Left ventricle myocardium inferior (tissue), 1 donor: ENCODE measurements around the gene ATG101. TPM values are rescaled to one million over a fixed set of nuclear protein-coding genes. Genes with fewer than 3 reads are reported as not detected.
A peak's percentile ranks its signal among the peaks of the same experiment; 100 is the strongest.

Source experiments
- DNase-seq: peaks from one replicate; pipeline ENCODE4 v3.0.0-alpha.2; 2020
- H3K27ac ChIP-seq: fragments of 200-600 bp; replicated peaks from 2 replicates; pipeline ENCODE4 v1.8.0; 2021
- H3K27me3 ChIP-seq: fragments of 200-600 bp; 2 replicates; pipeline ENCODE4 v1.8.0; 2021; ENCODE audit warnings: low read depth
- H3K36me3 ChIP-seq: fragments of 200-600 bp; 2 replicates; pipeline ENCODE4 v1.8.0; 2021
- H3K4me1 ChIP-seq: fragments of 200-600 bp; 2 replicates; pipeline ENCODE4 v1.8.0; 2021
- H3K4me3 ChIP-seq: fragments of 200-600 bp; 2 replicates; pipeline ENCODE4 v1.8.0; 2021; ENCODE audit warnings: mild to moderate bottlenecking, moderate library complexity
- H3K9me3 ChIP-seq: fragments of 200-600 bp; replicated peaks from 2 replicates; pipeline ENCODE4 v1.8.0; 2021
- intact Hi-C: fragments of 100-400 bp; cut with micrococcal nuclease; formaldehyde crosslinking; loops from one replicate; pipeline ENCODE4 v1.11.0; 2022
- total RNA-seq: library from RNA; stranded (reverse); fragmentation: NEBNext Ultra II Directional; extraction: Animal tissue kit (Norgen Biotek cat#: 25700); gene quantifications from one replicate; pipeline ENCODE4 v1.2.1, GENCODE V29; 2021
- TF ChIP-seq, protein P1 (sequence below): fragments of 200-600 bp; IDR thresholded peaks from 2 replicates; pipeline ENCODE4 v1.8.0; 2021; ENCODE audit warnings: antibody characterized with exemption, mild to moderate bottlenecking, borderline replicate concordance
- donor health status: DM: no; HTN: yes; CAD: no; lungs with severe emphysema.

Gene ATG101
- total RNA-seq, 1 donor from 2014 or later, result 23.8 TPM

DNA sequence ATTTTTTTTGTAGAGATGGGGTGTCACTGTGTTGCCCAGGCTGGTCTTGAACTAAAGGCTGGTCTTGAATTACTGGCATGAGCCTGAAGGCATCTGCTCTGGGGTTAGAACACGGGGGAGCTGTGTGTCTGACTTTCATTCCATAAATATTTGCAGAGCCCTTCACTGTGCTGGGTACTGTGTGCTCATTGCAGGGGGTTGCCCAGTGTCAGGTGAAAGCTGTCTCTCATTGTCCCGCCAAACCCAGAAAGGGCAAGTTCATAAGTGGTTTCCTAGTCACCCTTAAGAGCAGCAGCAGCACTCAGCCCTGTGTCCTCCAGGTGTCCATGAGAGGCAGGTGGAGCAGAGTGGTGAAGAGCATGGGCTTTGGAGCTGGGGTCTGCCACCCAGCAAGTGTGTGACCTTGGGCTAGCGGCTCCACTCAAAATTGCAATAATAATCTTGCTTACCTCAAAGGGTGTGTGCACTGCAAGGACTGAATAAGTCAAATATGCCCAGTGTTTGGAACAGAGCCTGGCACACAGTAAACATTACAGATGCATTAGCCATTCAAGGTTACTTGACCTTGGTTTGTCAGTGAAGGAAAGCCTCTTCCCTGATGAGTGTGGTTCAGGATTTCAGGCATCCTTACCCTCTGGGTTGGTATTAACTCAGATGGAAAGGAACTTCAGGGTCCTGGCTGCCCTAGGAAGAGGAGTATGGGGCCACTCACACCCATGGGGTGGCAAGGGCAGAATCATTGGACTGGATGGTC lies 5.4 kb downstream of the ATG101 start:
- no peak for DNase-seq
- Histone ChIP-seq H3K9me3 (no peaks in the 10 kb centered on the region), H3K4me3 (no peak overlapping the region), H3K27me3 (no peaks in the 10 kb centered on the region), H3K4me1 (peaks cover 56% of the 10 kb centered on the region), H3K36me3 (peaks cover 54% of the 10 kb centered on the region), H3K27ac (no peak overlapping the region)
- intact Hi-C loops, result no loop called here
- TF ChIP-seq, protein P1, sequence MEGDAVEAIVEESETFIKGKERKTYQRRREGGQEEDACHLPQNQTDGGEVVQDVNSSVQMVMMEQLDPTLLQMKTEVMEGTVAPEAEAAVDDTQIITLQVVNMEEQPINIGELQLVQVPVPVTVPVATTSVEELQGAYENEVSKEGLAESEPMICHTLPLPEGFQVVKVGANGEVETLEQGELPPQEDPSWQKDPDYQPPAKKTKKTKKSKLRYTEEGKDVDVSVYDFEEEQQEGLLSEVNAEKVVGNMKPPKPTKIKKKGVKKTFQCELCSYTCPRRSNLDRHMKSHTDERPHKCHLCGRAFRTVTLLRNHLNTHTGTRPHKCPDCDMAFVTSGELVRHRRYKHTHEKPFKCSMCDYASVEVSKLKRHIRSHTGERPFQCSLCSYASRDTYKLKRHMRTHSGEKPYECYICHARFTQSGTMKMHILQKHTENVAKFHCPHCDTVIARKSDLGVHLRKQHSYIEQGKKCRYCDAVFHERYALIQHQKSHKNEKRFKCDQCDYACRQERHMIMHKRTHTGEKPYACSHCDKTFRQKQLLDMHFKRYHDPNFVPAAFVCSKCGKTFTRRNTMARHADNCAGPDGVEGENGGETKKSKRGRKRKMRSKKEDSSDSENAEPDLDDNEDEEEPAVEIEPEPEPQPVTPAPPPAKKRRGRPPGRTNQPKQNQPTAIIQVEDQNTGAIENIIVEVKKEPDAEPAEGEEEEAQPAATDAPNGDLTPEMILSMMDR, result no peak

- TF ChIP-seq, protein P1, result no peak
- H3K27me3 ChIP-seq, result no peaks in the 10 kb centered on the region
- H3K36me3 ChIP-seq, result peaks cover 54% of the 10 kb centered on the region
- no peak for DNase-seq
- peaks cover 56% of the 10 kb centered on the region for H3K4me1 ChIP-seq
- intact Hi-C loops, result no loop called here
- no peak overlapping the region for H3K4me3 ChIP-seq
- no peaks in the 10 kb centered on the region for H3K9me3 ChIP-seq
- H3K27ac ChIP-seq, result no peak overlapping the region
Observed at GRCh38 chr12:52076811-52077210, 7.0 kb downstream of the ATG101 start.

GRCh38 chr12:52078276-52078675 lies 8.5 kb downstream of the ATG101 start:
- Histone ChIP-seq H3K4me1 (peaks cover 58% of the 10 kb centered on the region), H3K36me3 (peaks cover 45% of the 10 kb centered on the region), H3K4me3 (no peak overlapping the region), H3K9me3 (no peaks in the 10 kb centered on the region), H3K27me3 (no peaks in the 10 kb centered on the region), H3K27ac (no peak overlapping the region)
- DNase-seq, result no peak
- intact Hi-C loops, result no loop called here
- TF ChIP-seq, protein P1, result no peak

DNA sequence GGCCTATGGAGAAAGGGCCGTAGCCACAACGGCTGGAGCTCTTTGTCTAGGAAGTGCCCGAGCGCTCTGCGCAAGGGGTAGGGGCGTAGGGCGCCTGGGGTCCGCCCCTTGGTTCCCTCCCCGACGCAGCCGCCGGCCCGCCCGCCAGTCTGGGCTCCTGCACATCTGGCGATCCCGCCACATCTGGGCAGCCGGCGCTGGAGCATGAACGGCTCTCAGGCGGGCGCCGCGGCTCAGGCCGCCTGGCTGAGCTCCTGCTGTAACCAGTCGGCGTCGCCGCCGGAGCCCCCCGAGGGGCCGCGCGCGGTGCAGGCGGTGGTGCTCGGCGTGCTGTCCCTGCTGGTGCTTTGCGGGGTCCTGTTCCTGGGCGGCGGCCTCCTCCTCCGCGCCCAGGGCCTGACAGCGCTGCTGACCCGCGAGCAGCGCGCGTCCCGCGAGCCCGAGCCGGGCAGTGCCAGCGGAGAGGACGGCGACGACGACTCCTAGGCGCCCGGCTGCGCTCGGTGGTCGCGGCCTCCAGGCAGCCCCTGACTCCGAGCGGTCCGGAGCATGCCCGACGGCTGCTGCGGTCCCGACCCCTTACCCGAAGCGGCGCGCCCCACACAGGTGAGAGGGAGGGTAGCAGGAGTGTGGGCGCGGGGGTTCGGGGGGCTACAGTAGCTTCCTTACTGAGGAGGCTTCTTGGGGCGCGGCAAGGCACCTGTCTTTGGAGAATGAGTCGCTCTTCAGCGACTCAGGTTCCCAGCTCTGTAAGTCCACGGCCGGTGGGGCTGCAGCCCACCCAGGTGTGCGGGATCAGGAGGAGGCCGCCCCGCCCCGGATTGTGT lies 10.0 kb downstream of the ATG101 start, which contains the start of gene SMIM41:
Gene SMIM41, plus strand, starts transcription at position 129 of the 827 bp plus-strand sequence. Its CDS starts 76 bp downstream, at position 205.
- peaks cover 5% of the 10 kb centered on the region for H3K27me3 ChIP-seq
- intact Hi-C loops, result loop anchor here (5.0 kb wide), 1 partner anchor 52 kb away; no protein-coding TSS in a partner anchor
- no peaks in the 10 kb centered on the region for H3K9me3 ChIP-seq
- peaks cover 36% of the 10 kb centered on the region for H3K36me3 ChIP-seq
- peaks cover 44% of the 10 kb centered on the region for H3K4me1 ChIP-seq
- no peak for DNase-seq
- H3K4me3 ChIP-seq, result peak within 1 kb of the TSS; percentile 46
- H3K27ac ChIP-seq, result peak within 1 kb of the TSS; percentile 80
- TF ChIP-seq, protein P1, result no peak

GRCh38 chr12:52080403-52081251 lies 10.8 kb downstream of the ATG101 start:
- Histone ChIP-seq H3K9me3 (no peaks in the 10 kb centered on the region), H3K4me3 (peak overlapping the region; percentile 46), H3K4me1 (peaks cover 36% of the 10 kb centered on the region), H3K27me3 (peaks cover 13% of the 10 kb centered on the region), H3K36me3 (peaks cover 27% of the 10 kb centered on the region), H3K27ac (peak overlapping the region; percentile 80)
- DNase-seq, result no peak
- TF ChIP-seq, protein P1, result no peak
- intact Hi-C loops, result loop anchor here (5.0 kb wide), 1 partner anchor 53 kb away; no protein-coding TSS in a partner anchor
